Stimulated activated CD8-positive, alpha-beta memory T cell treated with anti-CD3 and anti-CD28 coated beads, Interleukin-7, amount 100 ng/mL, for 4 hours (primary cell): ENCODE measurements around the gene CNOT6L.
A peak's percentile ranks its signal among the peaks of the same experiment; 100 is the strongest.
"Not testable (repeated sequence)": the region's sequence is repeated elsewhere in the genome, so short reads cannot be mapped to it uniquely, and the experiment has no call there.

Experiments used
- DNase-seq, 2 donors: peaks; one replicate each; pipeline ENCODE4 v3.0.0-alpha.2; 2020; ENCODE audit warnings: low read depth in 2 of 2

CNOT6L gene

GRCh38 chr4:77818602-77819403, at the start of gene CNOT6L:
Gene CNOT6L (minus strand): TSS chr4:77819368. CDS start chr4:77819308, 60 bp downstream.
- peak in 1 of 2 donors; percentile 68 for DNase-seq

- no peak for DNase-seq
Measured at GRCh38 chr4:77865259-77865658, 46.1 kb upstream of the CNOT6L start.

- DNase-seq, result not testable (repeated sequence)
Measured at GRCh38 chr4:77863341-77863740, 44.2 kb upstream of the CNOT6L start.

- peak; percentile 77 to 88 for DNase-seq
Measured at GRCh38 chr4:77862478-77863216, 43.5 kb upstream of the CNOT6L start, which contains the start of gene MRPL1. Gene MRPL1 (plus strand): TSS chr4:77862830. CDS start chr4:77862849, 19 bp downstream.

GRCh38 chr4:77861495-77861894, 42.3 kb upstream of the CNOT6L start:
- no peak for DNase-seq

GRCh38 chr4:77859256-77859655, 40.1 kb upstream of the CNOT6L start:
- DNase-seq, result no peak

GRCh38 chr4:77856152-77856551, 37.0 kb upstream of the CNOT6L start:
- no peak for DNase-seq

GRCh38 chr4:77854431-77855111, 35.4 kb upstream of the CNOT6L start:
- DNase-seq, result no peak

GRCh38 chr4:77852892-77853495, 33.8 kb upstream of the CNOT6L start:
- peak; percentile 38 to 40 for DNase-seq

- no peak for DNase-seq
Measured at GRCh38 chr4:77849278-77849965, 30.3 kb upstream of the CNOT6L start.

- DNase-seq, result no peak
Measured at GRCh38 chr4:77848508-77848907, 29.3 kb upstream of the CNOT6L start.

GRCh38 chr4:77845929-77846328, 26.8 kb upstream of the CNOT6L start:
- DNase-seq, result no peak

- no peak for DNase-seq
Measured at GRCh38 chr4:77845400-77845799, 26.2 kb upstream of the CNOT6L start.

- no peak for DNase-seq
Measured at GRCh38 chr4:77844363-77844762, 25.2 kb upstream of the CNOT6L start.

GRCh38 chr4:77843628-77844027, 24.5 kb upstream of the CNOT6L start:
- no peak for DNase-seq

GRCh38 chr4:77834403-77834802, 15.2 kb upstream of the CNOT6L start:
- no peak for DNase-seq

GRCh38 chr4:77833126-77833724, 14.1 kb upstream of the CNOT6L start:
- DNase-seq, result no peak

GRCh38 chr4:77827343-77827742, 8.2 kb upstream of the CNOT6L start:
- no peak for DNase-seq

GRCh38 chr4:77826275-77826674, 7.1 kb upstream of the CNOT6L start:
- no peak for DNase-seq

- peak in 1 of 2 donors; percentile 23 for DNase-seq
Measured at GRCh38 chr4:77821775-77822174, 2.6 kb upstream of the CNOT6L start.
